HK-2 (cell line): ENCODE results near the gene HBD.

ENCODE experiments used
- DNase-seq: peaks from one replicate; pipeline ENCODE4 v3.0.0-alpha.2; 2018; ENCODE audit not compliant: unreplicated experiment

Gene HBD

GRCh38 chr11:5188201-5188600, 46.1 kb downstream of the HBD start:
- DNase-seq: no peak
